ENCODE data around the gene NHS.

The NHS gene

DNA sequence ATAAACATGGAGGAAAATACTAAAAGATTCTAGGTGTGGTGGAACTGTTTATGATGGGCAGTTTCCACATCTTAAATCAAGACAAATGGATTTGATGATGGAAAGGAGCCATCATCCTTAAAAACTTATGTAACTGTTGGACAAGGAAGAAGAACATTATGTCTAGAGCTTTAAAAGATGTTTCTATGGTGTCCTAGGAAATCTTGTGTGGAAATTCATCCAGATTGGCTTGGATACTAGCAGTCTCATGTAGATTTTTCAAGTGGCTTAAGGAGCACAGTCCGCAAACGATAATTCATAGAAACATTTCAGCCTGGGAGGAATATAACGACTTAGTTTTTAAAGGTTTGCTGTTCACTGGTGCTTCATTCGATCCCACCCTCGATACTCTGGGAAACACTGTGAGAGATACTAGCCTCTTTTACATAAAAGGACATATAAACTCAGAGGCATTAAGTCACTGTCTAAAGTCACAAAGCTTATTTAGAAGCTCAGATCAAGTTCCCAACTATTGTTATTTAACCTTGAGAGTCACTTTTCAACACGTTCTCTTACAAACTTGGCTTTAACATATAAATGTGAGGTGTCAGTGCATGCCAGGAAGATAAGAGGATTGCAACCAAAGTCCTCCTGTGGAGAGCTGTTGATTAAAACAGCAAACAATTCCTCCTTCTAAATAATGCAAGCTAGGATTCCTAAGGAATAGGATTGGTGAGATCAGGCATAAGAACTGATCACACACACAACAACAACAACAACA lies 226.6 kb downstream of the NHS start:
- Histone ChIP-seq H3K27me3 (replicated peaks; ENCODE audit: control insufficient read depth, insufficient read depth, low read length) (no peaks in the 10 kb centered on the region), H3K4me1 (ENCODE audit: control insufficient read depth, insufficient read depth, low read length) (peaks cover 38% of the 10 kb centered on the region), H3K9ac (ENCODE audit: low read length) (no peak overlapping the region), H3K9me3 (ENCODE audit: control insufficient read depth, low read length) (peaks cover 7% of the 10 kb centered on the region), H3K4me3 (ENCODE audit: low read length) (no peak overlapping the region), H3K36me3 (ENCODE audit: control insufficient read depth, insufficient read depth, low read length, severe bottlenecking) (no peaks in the 10 kb centered on the region)
- DNase-seq (ENCODE audit: low read depth) = no peak

DNA sequence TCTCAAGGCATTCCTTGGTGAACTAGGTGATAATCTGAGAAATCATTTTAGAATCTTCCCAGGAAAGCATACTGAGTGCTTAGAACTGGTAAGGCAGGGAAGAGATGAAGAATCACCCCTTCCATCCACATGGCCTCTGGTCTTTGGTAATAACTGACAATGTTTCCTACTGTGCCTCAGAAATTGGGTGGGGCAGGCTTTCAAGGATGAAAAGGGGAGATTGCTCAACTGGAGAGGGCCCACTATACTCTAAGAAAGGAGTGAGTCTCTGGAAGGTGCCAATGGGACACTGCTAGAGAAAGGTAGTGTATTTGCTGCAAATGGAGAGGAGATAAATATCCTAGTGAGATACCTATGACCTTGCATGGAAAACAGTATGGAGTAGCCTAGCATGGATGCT lies 227.2 kb downstream of the NHS start:
- Histone ChIP-seq H3K27me3 (replicated peaks; ENCODE audit: control insufficient read depth, insufficient read depth, low read length) (peaks cover 2% of the 10 kb centered on the region), H3K4me1 (ENCODE audit: control insufficient read depth, insufficient read depth, low read length) (peaks cover 36% of the 10 kb centered on the region), H3K9me3 (ENCODE audit: control insufficient read depth, low read length) (peaks cover 7% of the 10 kb centered on the region), H3K36me3 (ENCODE audit: control insufficient read depth, insufficient read depth, low read length, severe bottlenecking) (no peaks in the 10 kb centered on the region), H3K4me3 (ENCODE audit: low read length) (no peak overlapping the region), H3K9ac (ENCODE audit: low read length) (no peak overlapping the region)
- DNase-seq (ENCODE audit: low read depth) = no peak

DNA sequence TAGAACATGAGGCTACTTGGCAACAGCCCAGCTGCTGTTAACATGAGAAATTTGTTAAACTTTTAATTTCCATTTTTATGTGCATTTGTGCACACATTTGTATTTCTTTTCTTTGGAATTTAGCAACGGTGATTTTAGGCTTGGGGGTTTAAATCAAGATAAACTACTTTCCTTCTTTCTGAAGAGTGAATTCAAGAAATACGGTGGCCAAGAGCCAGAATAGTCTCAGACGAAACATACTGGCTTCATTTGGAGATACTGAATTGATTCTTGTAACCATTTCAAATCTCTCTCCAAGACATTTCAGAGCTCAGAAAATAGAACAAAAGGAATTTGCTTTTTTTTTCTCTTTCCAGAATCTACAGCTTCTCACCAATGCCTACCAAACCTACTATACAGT lies 228.2 kb downstream of the NHS start:
- peaks cover 2% of the 10 kb centered on the region for H3K27me3 ChIP-seq (replicated peaks; ENCODE audit: control insufficient read depth, insufficient read depth, low read length)
- no peak overlapping the region for H3K9ac ChIP-seq (ENCODE audit: low read length)
- H3K36me3 ChIP-seq (ENCODE audit: control insufficient read depth, insufficient read depth, low read length, severe bottlenecking) = no peaks in the 10 kb centered on the region

DNA sequence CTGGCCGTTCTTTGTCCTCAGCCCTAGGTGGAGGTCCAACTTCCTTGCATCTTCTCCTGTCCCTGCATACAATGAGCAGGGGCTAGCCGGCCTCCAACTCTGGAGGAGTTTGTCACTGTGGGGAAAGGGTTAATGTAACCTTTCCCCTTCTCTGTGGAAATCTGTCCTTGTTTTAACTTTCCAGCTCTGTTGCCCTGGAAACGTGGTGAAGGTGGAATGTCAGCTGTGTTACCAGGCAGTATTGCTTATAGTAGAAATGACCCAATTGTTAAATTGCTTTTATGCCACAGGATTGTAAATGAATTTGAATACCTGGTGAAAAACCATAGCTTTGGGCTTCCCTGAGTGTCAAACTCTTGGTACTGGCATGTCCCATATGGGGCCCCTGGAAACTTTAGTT lies 230.7 kb downstream of the NHS start:
- peak; percentile 37 for DNase-seq (ENCODE audit: low read depth)
- no peak overlapping the region for H3K4me3 ChIP-seq (ENCODE audit: low read length)
- H3K27me3 ChIP-seq (replicated peaks; ENCODE audit: control insufficient read depth, insufficient read depth, low read length) = peaks cover 2% of the 10 kb centered on the region
- H3K36me3 ChIP-seq (ENCODE audit: control insufficient read depth, insufficient read depth, low read length, severe bottlenecking) = no peaks in the 10 kb centered on the region
- H3K9ac ChIP-seq (ENCODE audit: low read length) = no peak overlapping the region
- peaks cover 7% of the 10 kb centered on the region for H3K9me3 ChIP-seq (ENCODE audit: control insufficient read depth, low read length)
- H3K4me1 ChIP-seq (ENCODE audit: control insufficient read depth, insufficient read depth, low read length) = peaks cover 23% of the 10 kb centered on the region

More for the DNA sequence above, 228.2 kb downstream of the NHS start:
- no peak overlapping the region for H3K4me3 ChIP-seq (ENCODE audit: low read length)
- H3K9me3 ChIP-seq (ENCODE audit: control insufficient read depth, low read length) = peaks cover 7% of the 10 kb centered on the region
- peaks cover 29% of the 10 kb centered on the region for H3K4me1 ChIP-seq (ENCODE audit: control insufficient read depth, insufficient read depth, low read length)
- DNase-seq (ENCODE audit: low read depth) = no peak

DNA sequence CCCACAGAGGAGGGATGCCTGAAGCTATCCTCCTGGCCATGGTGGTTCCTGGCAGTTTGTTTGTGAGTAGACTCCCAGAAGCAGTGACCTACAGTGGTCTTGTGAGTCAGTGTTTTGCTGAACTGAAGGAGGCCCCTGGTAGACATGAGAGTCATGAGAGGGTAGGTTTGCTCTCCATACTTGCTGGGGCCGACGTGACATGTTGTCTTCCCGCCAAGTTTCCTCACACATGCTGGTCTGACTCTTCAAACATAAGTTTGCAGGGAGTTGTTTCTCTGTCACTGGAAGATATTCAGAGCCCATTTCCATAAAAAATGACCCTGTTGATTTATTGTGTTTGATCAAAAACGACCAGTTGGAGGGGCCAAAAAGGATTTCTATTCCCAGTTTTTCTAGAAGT lies 231.2 kb downstream of the NHS start:
- Histone ChIP-seq H3K36me3 (ENCODE audit: control insufficient read depth, insufficient read depth, low read length, severe bottlenecking) (no peaks in the 10 kb centered on the region), H3K4me3 (ENCODE audit: low read length) (no peak overlapping the region), H3K9me3 (ENCODE audit: control insufficient read depth, low read length) (peaks cover 7% of the 10 kb centered on the region), H3K4me1 (ENCODE audit: control insufficient read depth, insufficient read depth, low read length) (peaks cover 23% of the 10 kb centered on the region), H3K9ac (ENCODE audit: low read length) (no peak overlapping the region), H3K27me3 (replicated peaks; ENCODE audit: control insufficient read depth, insufficient read depth, low read length) (peaks cover 2% of the 10 kb centered on the region)
- no peak for DNase-seq (ENCODE audit: low read depth)

DNA sequence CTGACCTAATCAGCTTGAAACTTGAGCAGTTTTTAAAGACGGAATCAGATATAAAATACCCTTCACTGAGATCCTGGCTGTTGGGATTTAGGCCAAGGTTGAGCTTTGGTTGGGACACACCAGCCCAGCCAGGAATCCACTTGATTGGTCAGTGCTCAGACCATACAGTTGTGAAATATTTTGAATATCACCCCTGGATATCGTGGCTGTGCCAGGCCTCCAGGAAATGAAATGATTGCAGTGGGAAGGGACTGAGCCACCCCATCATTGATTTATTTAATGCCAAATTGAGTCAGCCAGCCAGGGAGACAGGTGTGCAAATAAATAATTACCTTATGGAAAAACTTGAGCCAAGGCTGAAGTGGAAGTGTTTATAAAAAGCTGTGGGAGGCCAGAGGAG lies 233.9 kb downstream of the NHS start:
- Histone ChIP-seq H3K4me1 (ENCODE audit: control insufficient read depth, insufficient read depth, low read length) (peaks cover 10% of the 10 kb centered on the region), H3K4me3 (ENCODE audit: low read length) (no peak overlapping the region), H3K27me3 (replicated peaks; ENCODE audit: control insufficient read depth, insufficient read depth, low read length) (peaks cover 2% of the 10 kb centered on the region), H3K9me3 (ENCODE audit: control insufficient read depth, low read length) (no peaks in the 10 kb centered on the region), H3K9ac (ENCODE audit: low read length) (no peak overlapping the region), H3K36me3 (ENCODE audit: control insufficient read depth, insufficient read depth, low read length, severe bottlenecking) (no peaks in the 10 kb centered on the region)
- DNase-seq (ENCODE audit: low read depth) = peak; percentile 51

DNA sequence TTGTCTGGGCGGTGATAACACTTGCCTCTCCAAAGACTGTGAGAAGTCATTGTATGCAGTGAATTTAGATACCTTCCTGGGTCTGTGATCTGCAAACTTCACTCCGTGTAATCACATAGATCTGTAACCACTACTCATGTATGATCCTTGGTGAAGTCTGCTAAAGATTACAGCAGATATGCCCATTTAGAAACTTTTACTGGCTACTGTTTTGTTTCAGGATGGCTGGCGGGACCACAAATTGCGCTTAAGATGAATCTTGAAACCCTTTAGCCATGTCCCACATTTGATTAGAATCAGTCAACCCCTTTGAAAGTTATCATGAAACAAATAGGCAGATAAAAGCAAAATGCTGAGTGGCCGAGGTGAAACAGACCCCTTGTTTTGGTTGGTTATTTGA lies 235.8 kb downstream of the NHS start:
- H3K4me3 ChIP-seq (ENCODE audit: low read length) = no peak overlapping the region
- no peak overlapping the region for H3K9ac ChIP-seq (ENCODE audit: low read length)
- H3K9me3 ChIP-seq (ENCODE audit: control insufficient read depth, low read length) = no peaks in the 10 kb centered on the region
- H3K27me3 ChIP-seq (replicated peaks; ENCODE audit: control insufficient read depth, insufficient read depth, low read length) = peaks cover 2% of the 10 kb centered on the region
- no peaks in the 10 kb centered on the region for H3K36me3 ChIP-seq (ENCODE audit: control insufficient read depth, insufficient read depth, low read length, severe bottlenecking)
- DNase-seq (ENCODE audit: low read depth) = no peak
- peaks cover 4% of the 10 kb centered on the region for H3K4me1 ChIP-seq (ENCODE audit: control insufficient read depth, insufficient read depth, low read length)

DNA sequence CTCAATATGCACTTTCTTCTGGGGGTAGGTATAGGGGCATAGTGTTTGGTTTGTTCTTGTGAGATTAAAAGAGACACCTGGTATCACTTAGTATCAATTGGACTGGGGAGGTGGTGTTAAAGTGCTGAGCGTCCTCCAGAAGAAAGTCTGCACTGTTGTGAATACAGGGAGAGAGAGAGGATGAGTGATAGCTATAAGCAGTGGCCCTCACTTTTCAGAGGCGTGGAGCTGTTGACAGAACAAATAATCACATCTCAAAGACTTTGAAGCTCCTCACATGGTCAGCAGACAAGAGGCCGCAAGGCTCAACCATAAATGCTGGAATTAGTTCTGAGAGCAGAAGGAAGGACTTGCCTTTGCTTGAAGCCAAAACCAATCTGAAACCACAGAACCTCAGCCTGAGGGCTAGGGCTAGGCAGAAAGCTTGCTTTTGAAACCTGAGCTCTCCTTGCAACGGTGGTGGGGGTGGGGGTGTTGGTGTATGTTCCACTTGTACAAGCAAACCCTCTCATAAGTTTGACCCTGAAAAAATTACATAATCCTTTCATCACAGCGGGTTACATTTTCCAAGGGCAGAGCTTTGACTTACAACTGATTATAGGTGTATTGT lies 239.1 kb downstream of the NHS start:
- no peak overlapping the region for H3K9ac ChIP-seq (ENCODE audit: low read length)
- no peaks in the 10 kb centered on the region for H3K4me1 ChIP-seq (ENCODE audit: control insufficient read depth, insufficient read depth, low read length)
- peaks cover 3% of the 10 kb centered on the region for H3K9me3 ChIP-seq (ENCODE audit: control insufficient read depth, low read length)
- no peak overlapping the region for H3K4me3 ChIP-seq (ENCODE audit: low read length)
- DNase-seq (ENCODE audit: low read depth) = peak; percentile 63
- no peaks in the 10 kb centered on the region for H3K27me3 ChIP-seq (replicated peaks; ENCODE audit: control insufficient read depth, insufficient read depth, low read length)
- H3K36me3 ChIP-seq (ENCODE audit: control insufficient read depth, insufficient read depth, low read length, severe bottlenecking) = no peaks in the 10 kb centered on the region

DNA sequence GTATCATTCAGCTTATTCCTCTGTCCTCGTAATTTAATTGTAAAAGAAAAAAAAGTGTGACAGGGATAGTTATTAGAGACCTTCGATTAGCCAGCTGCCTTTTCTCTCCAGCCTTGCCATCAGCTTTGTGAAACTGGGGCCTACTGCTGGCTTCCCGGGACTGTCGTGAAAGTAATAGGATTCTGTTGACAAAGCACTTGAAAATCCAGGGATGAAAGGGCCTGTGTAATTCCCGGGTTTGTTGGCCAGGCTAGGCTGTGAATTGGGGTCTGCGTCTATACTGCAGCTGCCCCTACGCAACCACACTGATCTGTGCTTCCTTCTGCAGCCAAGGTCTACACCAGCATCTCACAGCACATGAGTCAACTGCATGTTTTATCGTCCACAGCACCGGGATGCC lies 241.9 kb downstream of the NHS start:
- no peak overlapping the region for H3K4me3 ChIP-seq (ENCODE audit: low read length)
- H3K9ac ChIP-seq (ENCODE audit: low read length) = no peak overlapping the region
- no peak for DNase-seq (ENCODE audit: low read depth)
- no peaks in the 10 kb centered on the region for H3K36me3 ChIP-seq (ENCODE audit: control insufficient read depth, insufficient read depth, low read length, severe bottlenecking)
- no peaks in the 10 kb centered on the region for H3K4me1 ChIP-seq (ENCODE audit: control insufficient read depth, insufficient read depth, low read length)
- H3K27me3 ChIP-seq (replicated peaks; ENCODE audit: control insufficient read depth, insufficient read depth, low read length) = peaks cover 1% of the 10 kb centered on the region
- H3K9me3 ChIP-seq (ENCODE audit: control insufficient read depth, low read length) = peaks cover 5% of the 10 kb centered on the region

DNA sequence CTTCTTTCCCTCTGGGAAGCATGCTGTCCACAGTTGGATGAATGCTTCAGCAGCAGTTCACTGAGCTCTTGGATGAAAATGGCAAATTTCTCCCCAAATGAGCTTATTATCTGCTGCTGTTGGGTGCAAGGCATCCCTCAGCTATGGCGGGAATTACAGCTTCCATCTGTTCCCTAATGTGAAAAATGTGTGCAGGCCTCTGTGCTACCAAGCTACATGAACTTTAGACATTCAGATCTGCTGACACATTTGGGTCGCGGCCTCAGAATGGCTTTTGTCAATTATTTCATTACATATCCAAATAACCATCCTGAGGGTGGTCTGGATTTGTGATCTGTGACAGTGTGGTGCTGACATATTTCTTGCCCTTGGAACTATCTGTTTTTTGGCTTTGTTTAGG lies 242.8 kb downstream of the NHS start:
- Histone ChIP-seq H3K9me3 (ENCODE audit: control insufficient read depth, low read length) (peaks cover 5% of the 10 kb centered on the region), H3K9ac (ENCODE audit: low read length) (no peak overlapping the region), H3K4me3 (ENCODE audit: low read length) (no peak overlapping the region), H3K27me3 (replicated peaks; ENCODE audit: control insufficient read depth, insufficient read depth, low read length) (peaks cover 2% of the 10 kb centered on the region), H3K4me1 (ENCODE audit: control insufficient read depth, insufficient read depth, low read length) (no peaks in the 10 kb centered on the region), H3K36me3 (ENCODE audit: control insufficient read depth, insufficient read depth, low read length, severe bottlenecking) (no peaks in the 10 kb centered on the region)
- DNase-seq (ENCODE audit: low read depth) = no peak

DNA sequence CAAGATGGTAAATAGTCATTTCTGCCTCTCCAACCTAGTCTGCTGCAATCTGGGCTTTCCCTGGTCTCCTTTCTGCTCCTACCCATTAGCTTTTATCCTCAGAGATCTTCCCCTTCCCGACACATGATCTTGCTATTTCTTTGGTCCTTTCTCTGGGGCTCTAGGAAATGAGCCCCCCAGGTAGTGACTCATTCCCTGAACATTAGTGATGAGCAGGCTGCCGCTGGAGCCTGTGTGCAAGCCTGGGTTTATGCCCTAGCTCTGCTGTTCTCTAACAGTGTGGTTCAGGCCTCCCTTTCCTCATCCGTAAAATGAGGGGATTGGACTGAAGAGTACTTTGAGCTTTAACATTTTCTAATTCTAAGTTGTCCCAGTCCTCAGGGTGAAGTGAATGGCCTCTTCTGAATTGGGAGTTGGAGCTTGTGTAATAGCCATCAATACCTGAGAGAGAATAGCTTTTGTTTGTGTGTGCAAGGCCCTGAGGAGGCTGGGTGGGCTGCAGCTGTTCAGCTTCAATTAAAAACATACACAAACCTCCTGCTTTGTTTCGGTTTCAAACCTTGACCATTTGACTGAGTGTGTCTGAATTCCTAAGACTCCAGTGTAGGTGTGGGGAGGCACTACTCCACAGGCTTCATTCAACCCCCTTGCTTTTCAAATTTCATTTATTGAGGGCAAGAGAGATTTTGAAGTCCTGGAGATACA lies 246.7 kb downstream of the NHS start:
- peaks cover 2% of the 10 kb centered on the region for H3K27me3 ChIP-seq (replicated peaks; ENCODE audit: control insufficient read depth, insufficient read depth, low read length)
- DNase-seq (ENCODE audit: low read depth) = no peak
- peaks cover 5% of the 10 kb centered on the region for H3K9me3 ChIP-seq (ENCODE audit: control insufficient read depth, low read length)
- no peaks in the 10 kb centered on the region for H3K36me3 ChIP-seq (ENCODE audit: control insufficient read depth, insufficient read depth, low read length, severe bottlenecking)
- no peak overlapping the region for H3K9ac ChIP-seq (ENCODE audit: low read length)
- no peak overlapping the region for H3K4me3 ChIP-seq (ENCODE audit: low read length)
- no peaks in the 10 kb centered on the region for H3K4me1 ChIP-seq (ENCODE audit: control insufficient read depth, insufficient read depth, low read length)

Measured in adipocyte (in vitro differentiated cells).